SKM-1 treated with dmso at 0.1 percent for 144 hours (cell line): Measurements from ENCODE around the gene VMP1.
A peak's percentile ranks its signal among the peaks of the same experiment; 100 is the strongest.
"Not testable (repeated sequence)": the region's sequence is repeated elsewhere in the genome, so short reads cannot be mapped to it uniquely, and the experiment has no call there.

Source experiments
- DNase-seq: peaks from one replicate; lab custom pipeline; 2025; ENCODE audit not compliant: unreplicated experiment; lab: John Stamatoyannopoulos, UW

VMP1 gene

DNA sequence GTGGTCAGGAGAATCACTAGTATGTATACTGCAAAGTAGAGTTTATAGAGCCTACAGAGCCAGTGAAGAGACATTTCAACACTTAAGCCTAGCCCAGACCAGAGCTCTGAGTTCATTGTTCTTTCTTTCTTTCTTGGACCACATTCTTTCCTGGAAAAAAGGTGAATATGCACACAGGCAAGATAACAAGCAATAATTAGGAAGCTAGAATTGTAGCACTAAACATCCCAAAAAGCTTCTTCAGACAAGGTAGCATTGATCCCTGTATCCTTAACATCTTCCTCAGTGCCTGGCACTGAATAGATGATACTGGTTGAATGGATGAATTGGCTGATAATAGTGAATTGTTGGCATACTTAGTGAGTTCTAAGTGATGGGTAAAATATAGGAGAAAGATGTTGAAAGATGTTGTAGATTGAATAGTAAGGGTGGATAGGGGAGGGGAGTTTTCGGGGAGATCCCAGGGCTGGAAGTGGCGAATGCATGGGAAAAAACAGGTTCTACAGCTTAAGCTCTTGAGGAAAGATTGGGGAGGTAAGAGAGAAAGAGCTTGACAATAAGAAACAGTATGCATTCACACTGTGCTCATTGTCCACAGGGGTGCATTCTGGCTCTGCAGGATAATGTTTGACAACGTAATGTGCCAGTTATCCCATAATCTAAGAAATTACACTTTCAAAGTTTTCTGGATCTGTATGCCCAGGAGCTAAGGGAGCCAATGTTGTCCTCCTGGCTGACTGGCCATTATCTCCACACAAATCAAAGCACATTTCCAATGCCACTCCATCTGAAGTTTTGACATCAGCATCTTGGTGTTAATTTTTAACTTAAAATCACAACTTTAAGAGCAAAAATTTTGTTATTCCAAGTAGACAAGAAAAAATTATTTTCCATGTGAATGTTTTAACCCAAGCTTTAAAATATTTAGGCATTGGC is 149.7 kb downstream of the VMP1 start:
- DNase-seq, result no peak

GRCh38 chr17:59858167-59858816 is 150.8 kb downstream of the VMP1 start:
- DNase-seq, result no peak

- no peak for DNase-seq
These were observed 151.5 kb downstream of the VMP1 start for GRCh38 chr17:59858932-59859331.

DNA sequence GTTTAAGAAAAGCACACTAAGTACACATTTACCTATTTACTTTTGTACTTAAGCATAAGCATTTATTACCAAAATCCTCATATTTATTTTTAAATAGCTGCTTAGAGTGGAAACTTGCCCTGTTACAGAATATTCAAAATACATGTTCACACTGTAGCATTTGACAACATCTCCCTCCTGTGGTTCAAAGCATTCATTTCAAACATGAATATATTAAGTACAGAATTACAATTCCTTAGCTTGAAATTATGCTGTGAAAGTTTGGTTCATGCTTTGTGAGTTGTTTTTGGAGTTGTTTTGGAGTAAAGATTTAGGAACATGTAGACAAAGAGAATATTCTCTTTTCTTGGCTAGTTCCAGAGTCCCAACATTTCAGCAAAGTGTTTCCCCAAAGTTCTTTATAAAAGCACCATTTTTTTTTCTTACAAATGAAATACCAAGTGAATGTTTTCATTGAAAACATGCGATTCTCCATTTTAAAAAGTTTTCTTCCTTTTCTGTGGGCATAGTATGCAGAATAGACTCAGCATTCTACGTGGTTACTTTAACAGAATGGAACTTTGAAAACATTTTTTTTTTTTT is 152.1 kb downstream of the VMP1 start:
- DNase-seq, result peak; percentile 7

DNA sequence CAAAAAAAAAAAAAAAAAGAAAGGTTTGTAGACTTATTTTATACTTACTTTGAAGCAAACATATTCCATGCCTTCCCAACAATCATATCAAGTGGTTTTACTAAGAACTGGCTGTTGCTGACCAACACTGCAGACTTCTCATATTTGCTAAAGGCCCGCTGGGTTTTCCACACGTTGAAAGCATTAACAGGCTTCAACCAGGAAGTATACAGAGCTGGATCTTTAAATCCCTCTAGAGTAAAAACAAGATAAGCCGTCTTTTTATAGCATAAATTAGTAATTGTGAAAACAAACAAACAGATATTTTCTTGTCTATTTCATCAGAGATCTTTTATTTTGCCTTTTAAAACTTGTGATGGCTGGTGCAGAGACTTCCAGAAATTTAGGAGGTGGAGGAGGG is 156.2 kb downstream of the VMP1 start:
- DNase-seq, result no peak

GRCh38 chr17:59869941-59870218 is 162.4 kb downstream of the VMP1 start:
- no peak for DNase-seq

DNA sequence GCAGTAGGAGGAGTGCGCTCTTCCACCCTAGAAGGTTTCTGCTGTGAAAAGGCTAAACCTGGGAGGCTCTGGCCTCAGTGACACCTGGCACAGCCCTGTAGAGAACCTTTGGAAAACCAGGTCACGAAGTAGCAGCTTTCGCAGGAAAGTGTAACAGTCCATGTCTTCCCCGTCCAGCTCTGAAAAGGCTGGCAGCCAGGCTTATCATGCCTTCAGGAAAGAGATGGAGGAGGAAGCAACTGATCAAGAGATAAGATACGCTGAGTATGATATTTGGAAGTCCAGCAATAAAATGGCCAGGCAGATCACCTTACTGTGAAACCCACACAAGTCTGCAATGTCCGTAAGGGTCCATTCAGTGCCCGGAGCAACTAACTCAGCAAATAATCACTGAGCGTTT is 163.0 kb downstream of the VMP1 start:
- DNase-seq, result no peak

DNA sequence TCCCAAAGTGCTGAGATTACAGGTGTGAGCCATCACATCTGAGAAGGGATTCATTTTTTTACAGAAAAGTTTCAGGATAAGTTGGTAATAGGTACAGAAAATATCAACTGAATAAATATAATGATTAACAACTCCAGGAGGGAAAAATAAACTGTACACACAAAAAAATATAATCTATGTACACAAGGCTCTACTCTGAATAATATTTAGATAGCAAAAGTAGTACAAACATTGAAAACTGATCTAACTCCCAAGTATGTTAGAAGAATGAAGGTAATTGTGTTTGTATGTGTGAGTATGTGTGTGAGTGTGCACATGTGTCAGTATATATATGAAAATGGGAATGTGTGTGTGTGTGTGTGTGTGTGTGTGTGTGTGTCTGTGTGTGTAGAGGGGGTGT is 164.9 kb downstream of the VMP1 start:
- no peak for DNase-seq

- not testable (repeated sequence) for DNase-seq
These were observed 166.0 kb downstream of the VMP1 start for GRCh38 chr17:59873414-59873813.

- DNase-seq, result no peak
These were observed 166.9 kb downstream of the VMP1 start for GRCh38 chr17:59874376-59874775.

DNA sequence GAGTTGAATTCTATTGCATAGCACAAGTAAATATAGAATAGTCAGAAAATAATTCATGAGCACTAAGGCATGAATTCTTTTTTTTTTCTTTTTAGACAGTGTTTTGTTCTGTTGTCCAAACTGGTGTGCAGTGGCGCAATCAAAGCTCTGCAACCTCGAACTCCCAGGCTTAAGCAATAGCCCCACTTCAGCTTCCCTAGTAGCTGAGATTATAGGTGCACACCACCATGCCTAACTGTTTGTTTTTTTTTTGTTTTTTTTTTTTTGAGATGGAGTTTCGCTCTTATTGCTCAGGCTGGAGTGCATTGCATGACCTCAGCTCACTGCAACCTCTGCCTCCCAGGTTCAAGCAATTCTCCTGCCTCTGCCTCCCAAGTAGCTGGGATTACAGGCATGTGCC is 168.7 kb downstream of the VMP1 start:
- DNase-seq, result peak; percentile 58

DNA sequence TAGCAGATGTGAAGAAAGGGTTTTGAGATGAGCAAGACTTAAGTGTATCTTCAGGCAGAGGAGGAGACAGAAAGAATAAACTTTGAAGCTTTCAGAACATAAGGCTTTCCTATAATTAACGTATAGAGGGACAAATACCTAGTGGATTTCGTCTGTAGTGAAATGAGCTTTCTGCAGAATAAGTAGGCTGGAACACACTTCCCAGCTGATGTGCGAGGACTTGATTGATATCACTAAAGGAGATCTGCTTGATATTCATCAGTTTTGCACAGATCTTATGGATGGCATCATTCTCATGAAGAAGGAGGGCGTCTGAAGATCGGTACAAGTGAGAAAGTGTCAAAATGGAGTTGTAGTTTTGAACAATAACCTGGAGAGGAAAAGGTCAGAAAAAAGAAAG is 170.5 kb downstream of the VMP1 start:
- no peak for DNase-seq

DNA sequence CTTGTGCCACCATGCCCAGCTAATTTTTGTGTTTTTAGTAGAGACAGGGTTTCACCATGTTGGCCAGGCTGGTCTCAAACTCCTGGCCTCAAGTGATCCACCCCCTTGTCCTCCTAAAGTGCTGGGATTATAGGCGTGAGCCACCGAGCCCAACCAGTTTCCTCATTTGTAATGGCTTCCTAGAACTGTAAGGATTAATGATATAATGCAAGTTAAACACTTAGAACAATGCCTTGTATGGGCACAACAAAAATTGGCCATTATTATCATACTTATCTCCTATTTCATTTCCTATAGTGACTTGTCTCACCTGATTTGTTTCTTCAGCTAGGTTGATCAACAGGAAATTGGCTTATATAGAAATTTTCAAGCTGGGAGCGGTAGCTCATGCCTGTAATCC is 171.2 kb downstream of the VMP1 start:
- no peak for DNase-seq

DNA sequence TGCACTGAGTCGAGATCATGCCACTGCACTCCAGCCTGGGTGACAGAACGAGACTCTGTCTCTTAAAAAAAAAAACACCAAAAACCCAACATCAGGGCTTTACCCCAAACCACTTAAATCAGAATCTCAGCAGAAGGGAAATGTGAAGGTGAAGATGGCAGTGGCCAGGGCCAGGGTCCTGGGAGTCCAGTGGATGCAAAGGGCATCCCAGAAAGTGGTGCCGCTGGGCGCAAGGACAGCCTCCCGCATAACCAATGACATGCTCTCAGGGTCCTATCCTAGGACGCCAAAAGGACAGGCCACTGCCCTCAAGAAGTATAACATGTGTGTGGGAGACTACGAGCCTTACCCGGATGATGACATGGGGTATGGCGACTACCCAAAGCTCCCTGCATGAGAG is 177.4 kb downstream of the VMP1 start:
- no peak for DNase-seq

DNA sequence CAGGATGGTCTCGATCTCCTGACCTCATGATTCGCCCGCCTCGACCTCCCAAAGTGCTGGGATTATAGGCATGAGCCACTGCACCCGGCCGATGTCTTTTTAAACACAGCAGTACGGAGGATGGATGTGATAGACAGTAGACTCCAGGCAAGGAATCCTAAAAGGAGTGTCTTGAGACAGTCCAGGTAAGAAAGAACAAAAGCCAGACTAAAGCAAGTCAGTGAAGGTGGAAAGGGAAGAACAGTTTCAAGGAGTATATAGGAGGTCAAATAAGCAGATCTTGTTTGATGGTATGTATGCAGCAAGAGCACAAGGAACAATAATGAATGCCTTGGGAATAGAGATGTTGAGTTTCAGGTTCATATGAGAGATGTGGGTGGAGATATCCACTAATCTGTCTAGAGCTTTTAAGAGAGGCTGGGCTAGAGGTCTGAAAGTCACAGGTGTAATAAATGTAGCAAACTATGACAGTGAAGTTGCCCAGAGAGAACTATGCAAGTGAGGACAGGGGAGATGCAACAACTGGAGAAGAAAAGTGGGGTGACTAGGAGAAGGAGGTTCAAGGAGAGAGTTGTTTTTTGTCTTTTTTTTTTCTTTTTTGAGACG is 180.8 kb downstream of the VMP1 start:
- DNase-seq, result no peak

- no peak for DNase-seq
These were observed 183.3 kb downstream of the VMP1 start for GRCh38 chr17:59890720-59891119.
